GM13976 (cell line): Measurements from ENCODE around the gene CLDN6.

Source experiments
- DNase-seq: peaks from one replicate; pipeline ENCODE4 v3.0.0; 2012; ENCODE audit warnings: low spot score
- in situ Hi-C: fragments of 300-500 bp; cut with MboI; formaldehyde crosslinking; loops from one replicate; pipeline ENCODE4 v1.12.0; 2022; ENCODE audit warnings: low sequenced_read_pairs, mixed read lengths, inconsistent platforms; ENCODE audit not compliant: unreplicated experiment
- TF ChIP-seq, protein P1 (sequence below): IDR thresholded peaks from 2 replicates; pipeline ENCODE4 v1.5.1; 2012; ENCODE audit warnings: borderline replicate concordance, mild to moderate bottlenecking; ENCODE audit not compliant: insufficient read depth; ENCODE audit errors: extremely low read depth, missing control alignments, control extremely low read depth

The CLDN6 gene

DNA sequence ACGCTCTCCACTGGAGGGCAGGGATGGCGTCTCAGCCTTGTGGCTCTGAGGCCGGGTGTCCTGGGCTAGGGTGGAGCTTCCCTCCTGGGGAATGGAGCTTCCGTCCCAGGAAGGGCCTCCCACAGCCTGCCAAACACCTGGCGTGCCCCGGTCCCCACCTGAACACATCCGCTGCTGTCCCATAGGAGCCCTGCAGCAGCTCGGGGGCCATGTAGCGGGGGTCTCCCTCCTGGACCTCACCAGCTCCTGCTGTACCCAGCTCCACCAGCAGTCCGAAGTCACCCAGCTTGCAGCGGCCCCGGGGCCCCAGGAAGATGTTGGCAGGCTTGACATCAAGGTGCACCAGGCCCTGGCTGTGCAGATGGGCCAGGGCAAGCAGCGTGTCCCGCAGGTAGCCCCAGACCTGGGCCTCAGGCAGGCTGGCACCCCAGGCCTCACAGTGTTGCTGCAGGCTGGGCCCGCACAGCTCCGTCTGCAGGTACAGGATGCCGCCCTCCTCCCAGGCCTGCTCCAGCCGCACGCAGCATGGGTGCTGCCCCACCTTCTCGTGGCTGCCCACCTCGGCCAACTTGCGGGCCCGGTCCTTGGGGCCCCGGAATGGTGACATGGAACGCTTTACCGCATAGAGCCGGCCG, 42.7 kb downstream of the CLDN6 start:
- no peak for DNase-seq
- TF ChIP-seq, protein P1, sequence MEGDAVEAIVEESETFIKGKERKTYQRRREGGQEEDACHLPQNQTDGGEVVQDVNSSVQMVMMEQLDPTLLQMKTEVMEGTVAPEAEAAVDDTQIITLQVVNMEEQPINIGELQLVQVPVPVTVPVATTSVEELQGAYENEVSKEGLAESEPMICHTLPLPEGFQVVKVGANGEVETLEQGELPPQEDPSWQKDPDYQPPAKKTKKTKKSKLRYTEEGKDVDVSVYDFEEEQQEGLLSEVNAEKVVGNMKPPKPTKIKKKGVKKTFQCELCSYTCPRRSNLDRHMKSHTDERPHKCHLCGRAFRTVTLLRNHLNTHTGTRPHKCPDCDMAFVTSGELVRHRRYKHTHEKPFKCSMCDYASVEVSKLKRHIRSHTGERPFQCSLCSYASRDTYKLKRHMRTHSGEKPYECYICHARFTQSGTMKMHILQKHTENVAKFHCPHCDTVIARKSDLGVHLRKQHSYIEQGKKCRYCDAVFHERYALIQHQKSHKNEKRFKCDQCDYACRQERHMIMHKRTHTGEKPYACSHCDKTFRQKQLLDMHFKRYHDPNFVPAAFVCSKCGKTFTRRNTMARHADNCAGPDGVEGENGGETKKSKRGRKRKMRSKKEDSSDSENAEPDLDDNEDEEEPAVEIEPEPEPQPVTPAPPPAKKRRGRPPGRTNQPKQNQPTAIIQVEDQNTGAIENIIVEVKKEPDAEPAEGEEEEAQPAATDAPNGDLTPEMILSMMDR: no peak
- in situ Hi-C loops: no loop called here

DNA sequence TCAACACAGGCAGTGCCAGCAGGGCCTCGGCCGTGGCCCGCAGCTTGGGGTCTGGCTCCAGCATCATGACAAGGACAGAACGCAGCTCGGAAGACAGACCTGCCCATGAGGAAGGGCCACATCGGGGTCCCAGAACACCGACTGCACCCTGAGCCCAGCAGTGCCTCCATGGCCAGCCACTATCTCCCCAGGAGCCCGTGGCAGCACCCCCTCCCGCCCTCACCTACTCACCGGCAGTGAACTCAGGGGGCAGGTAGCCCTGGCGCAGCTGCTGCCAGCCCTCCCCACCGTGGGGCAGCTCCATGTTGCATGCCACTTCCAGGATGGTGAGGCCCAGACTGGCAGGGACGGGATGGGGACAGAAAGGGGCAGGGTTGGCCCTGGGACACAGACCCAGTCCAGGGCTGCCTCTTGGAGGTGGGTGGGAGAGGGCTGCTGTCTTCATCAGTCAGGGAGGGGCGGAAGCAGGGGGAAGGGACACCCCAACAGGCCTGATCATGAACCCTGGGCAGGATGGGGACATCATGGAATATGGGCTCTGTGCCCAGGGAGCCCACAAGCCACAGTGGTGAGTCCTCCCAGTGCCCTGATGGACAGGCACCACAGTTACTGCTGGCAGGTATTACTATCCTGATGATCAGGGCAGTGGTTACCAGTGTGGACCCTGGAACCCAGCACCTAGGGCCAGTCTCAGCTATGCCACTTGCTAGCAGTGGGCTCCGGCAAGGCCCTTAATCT, 43.5 kb downstream of the CLDN6 start:
- no peak for DNase-seq
- in situ Hi-C loops: no loop called here
- TF ChIP-seq, protein P1: no peak

DNA sequence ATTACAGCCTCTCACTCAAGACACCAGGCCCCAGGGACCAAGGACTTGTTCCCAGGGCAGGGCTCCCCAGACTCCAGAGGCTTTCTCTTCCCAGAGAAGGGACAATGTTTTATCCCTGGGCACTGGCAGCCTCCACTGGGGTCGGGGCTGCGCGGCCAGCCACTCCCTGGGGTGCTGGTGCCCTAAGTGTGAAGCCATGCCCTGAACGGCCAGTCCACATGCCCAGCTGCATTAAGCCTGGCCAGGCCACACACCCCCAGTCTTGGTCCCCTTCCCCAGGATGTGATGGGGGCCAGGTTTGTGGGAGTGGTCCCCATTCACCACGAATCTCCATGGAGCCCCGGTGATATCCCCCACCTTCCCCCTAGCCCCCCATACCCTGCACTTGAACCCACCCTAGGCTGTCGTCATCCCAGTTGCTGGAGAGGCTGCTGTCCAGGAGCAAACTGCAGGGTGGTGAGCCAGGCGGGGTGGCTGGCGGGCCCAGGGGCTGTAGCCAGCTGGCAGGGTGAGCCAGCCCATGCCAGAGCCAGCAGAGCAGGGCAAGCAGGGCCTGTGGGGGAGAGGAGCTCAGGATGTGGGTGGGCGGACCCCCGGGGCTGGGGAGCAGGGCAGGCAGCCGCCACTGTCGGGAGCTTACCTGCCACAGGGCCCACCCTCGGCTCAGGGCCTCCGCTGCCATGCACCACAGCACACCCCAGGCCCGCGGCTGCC, 44.2 kb downstream of the CLDN6 start:
- TF ChIP-seq, protein P1: no peak
- in situ Hi-C loops: no loop called here
- DNase-seq: no peak

DNA sequence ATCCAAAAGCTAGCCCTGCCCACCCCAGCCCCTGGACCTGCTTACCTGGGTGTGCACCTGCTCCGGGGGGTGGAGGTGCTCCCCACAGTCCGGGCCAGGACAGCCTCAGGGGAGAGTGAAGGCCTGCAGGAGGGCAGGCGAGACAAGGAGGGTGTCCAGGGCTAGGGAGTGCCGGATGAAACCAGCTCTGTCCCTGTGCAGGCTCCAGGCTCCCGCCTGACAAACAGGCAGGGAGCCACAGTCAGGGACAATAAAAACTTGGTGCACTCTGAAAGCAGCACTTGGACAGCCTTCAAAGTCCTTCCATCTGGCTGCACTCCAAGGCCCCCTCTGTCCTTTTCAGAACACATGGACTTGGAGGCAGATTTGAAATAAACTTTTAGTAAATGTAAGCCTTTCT, 44.9 kb downstream of the CLDN6 start:
- TF ChIP-seq, protein P1: no peak
- in situ Hi-C loops: no loop called here

DNA sequence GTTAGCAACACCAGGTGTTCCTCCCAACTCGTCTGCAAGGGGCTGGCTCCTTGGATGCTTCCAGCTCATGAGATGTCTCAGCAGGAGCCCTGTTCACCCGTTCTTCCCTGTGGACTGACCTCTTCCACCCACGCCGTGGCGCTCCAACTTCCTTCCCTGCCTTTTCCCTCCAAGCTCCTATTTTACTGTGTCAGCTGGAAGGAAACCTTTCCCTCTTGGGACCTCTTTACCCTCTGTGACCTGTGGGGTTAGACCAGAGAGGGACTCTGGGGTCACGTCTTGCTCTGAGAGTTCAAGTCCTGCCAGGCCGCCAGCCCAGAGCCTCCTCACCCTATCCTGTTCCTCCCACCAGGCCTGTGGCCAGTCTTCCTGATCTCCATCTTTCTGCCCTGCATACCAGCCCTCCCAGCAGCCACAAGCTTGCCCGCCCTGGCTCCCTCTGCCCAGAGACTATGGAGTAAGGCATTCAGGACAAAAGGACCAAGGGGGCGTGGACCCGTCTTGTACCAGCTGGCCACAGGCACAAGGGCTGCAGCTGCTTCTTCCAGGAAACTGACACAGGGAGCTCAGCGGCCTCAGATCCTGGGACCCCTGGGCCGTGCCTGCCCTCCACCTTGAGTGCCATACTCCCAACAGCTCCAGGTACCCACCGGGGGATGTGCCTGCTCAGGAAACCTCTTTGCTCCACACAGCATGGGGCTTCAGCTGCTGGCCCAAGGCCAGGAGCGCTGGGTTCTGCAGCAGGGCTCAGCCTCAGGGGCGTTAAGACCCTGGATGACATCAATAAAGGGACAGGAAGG, 45.8 kb downstream of the CLDN6 start:
- TF ChIP-seq, protein P1: no peak
- in situ Hi-C loops: no loop called here
- no peak for DNase-seq

More for the DNA sequence above, 44.9 kb downstream of the CLDN6 start:
- DNase-seq: no peak

DNA sequence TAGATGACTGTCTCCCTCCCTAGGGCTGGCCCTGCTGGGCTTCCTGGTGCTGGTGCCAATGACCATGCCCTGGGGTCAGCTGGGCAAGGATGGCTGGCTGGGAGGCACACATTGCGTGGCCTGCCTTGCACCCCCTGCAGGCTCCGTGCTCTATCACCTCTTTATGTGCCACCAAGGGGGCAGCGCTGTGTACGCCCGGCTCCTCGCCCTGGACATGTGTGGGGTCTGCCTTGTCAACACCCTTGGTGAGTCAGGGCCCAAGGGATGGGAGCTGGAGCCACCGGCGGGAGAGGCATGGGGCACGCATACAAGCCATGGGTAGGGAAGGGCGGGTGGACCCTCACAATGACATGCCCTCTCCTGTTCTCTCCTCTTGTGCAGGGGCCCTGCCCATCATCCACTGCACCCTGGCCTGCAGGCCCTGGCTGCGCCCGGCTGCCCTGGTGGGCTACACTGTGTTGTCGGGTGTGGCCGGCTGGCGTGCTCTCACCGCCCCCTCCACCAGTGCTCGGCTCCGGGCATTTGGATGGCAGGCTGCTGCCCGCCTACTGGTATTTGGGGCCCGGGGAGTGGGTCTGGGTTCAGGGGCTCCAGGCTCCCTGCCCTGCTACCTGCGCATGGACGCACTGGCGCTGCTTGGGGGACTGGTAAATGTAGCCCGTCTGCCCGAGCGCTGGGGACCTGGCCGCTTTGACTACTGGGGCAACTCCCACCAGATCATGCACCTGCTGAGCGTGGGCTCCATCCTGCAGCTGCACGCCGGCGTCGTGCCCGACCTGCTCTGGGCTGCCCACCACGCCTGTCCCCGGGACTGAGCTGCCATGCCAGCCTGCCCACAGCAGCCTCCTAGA, 46.6 kb downstream of the CLDN6 start:
- TF ChIP-seq, protein P1: no peak
- DNase-seq: no peak
- in situ Hi-C loops: no loop called here
